Panc1 (cell line): ENCODE results near the gene CNKSR3. TPM values are rescaled to one million over a fixed set of nuclear protein-coding genes. Genes with fewer than 3 reads are reported as not detected.

ENCODE experiments used
- ATAC-seq: fragments of 200-7000 bp; cut with Tn5 transposase; 2 replicates; pipeline ENCODE4 v1.9.1; 2020; ENCODE audit warnings: mild to moderate bottlenecking, moderate library complexity
- BruUV-seq: library from RNA; stranded (reverse); fragments of 400-500 nt; replicated peaks from 2 replicates; lab custom pipeline; 2021; lab: Mats Ljungman, UMichigan
- CTCF ChIA-PET: fragments of 300-600 bp; sonication (Branson Sonifier 250); formaldehyde crosslinking; loops from one replicate; lab custom pipeline; 2022; ENCODE audit warnings: antibody characterized with exemption; lab: Charles Lee
- POLR2A ChIA-PET: fragments of 300-600 bp; sonication (Branson Sonifier 250); formaldehyde crosslinking; loops from one replicate; lab custom pipeline; 2022; ENCODE audit warnings: antibody characterized with exemption; lab: Charles Lee
- DNase-seq: peaks from one replicate; pipeline ENCODE4 v3.0.0-alpha.2; 2010; ENCODE audit warnings: low read depth, low spot score
- H3K27ac ChIP-seq: 2 replicates; pipeline ENCODE4 v1.5.1; 2011; ENCODE audit warnings: mild to moderate bottlenecking, low read length, inconsistent platforms
- H3K27me3 ChIP-seq: fragments of 200-500 bp; sonication (Bioruptor generic); 2 replicates; pipeline ENCODE4 v1.6.0; 2014; ENCODE audit warnings: low read length, inconsistent platforms; ENCODE audit not compliant: control insufficient read depth, insufficient read depth
- H3K36me3 ChIP-seq: fragments of 200-500 bp; sonication (Bioruptor generic); 2 replicates; pipeline ENCODE4 v1.5.1; 2014; ENCODE audit warnings: inconsistent platforms, mild to moderate bottlenecking, low read length, moderate library complexity; ENCODE audit not compliant: control insufficient read depth, insufficient read depth
- H3K4me1 ChIP-seq: 2 replicates; pipeline ENCODE4 v1.5.1; 2011; ENCODE audit warnings: inconsistent platforms, mild to moderate bottlenecking, low read length, moderate library complexity; ENCODE audit not compliant: control insufficient read depth, insufficient read depth
- H3K4me3 ChIP-seq, 2 experiments: 2 replicates each; pipeline ENCODE4 v1.5.1; 2011 to 2012; ENCODE audit warnings: low read depth in 2 of 2, low read length in 2 of 2, mild to moderate bottlenecking in 2 of 2, inconsistent platforms in 1 of 2, moderate library complexity in 1 of 2
- H3K9me3 ChIP-seq: fragments of 200-500 bp; sonication (Bioruptor generic); 2 replicates; pipeline ENCODE4 v1.5.1; 2014; ENCODE audit warnings: low read depth, mild to moderate bottlenecking, inconsistent platforms, low read length, moderate library complexity; ENCODE audit not compliant: control insufficient read depth, insufficient read depth
- POLR2AphosphoS5 ChIP-seq: IDR thresholded peaks from 2 replicates; pipeline ENCODE4 v1.6.1; 2012; ENCODE audit warnings: mild to moderate bottlenecking, low read depth, low read length, moderate library complexity
- SIN3A ChIP-seq: IDR thresholded peaks from 2 replicates; pipeline ENCODE4 v1.6.1; 2012; ENCODE audit warnings: low read depth, mild to moderate bottlenecking, low read length, moderate library complexity, borderline replicate concordance; ENCODE audit not compliant: insufficient read depth
- TCF7L2 ChIP-seq: IDR thresholded peaks from 2 replicates; pipeline ENCODE4 v1.6.1; 2011; ENCODE audit warnings: mild to moderate bottlenecking, low read depth, low read length, inconsistent platforms
- in situ Hi-C: cut with HindIII; loops from 2 replicates; pipeline ENCODE4 v1.10.0; 2016; ENCODE audit warnings: low sequenced_read_pairs, low pct_unique_long_range_greater_than_20kb
- intact Hi-C: fragments of 100-400 bp; cut with micrococcal nuclease; formaldehyde crosslinking; loops from one replicate; pipeline ENCODE4 v1.10.0; 2022; ENCODE audit not compliant: unreplicated experiment
- total RNA-seq: library from RNA; stranded (reverse); gene quantifications from one replicate; pipeline ENCODE4 v1.2.1, GENCODE V29; 2021; ENCODE audit not compliant: unreplicated experiment
- TF ChIP-seq, protein P1 (sequence below): fragments of 450-650 bp; IDR thresholded peaks from 2 replicates; pipeline ENCODE4 v1.5.1; 2017; ENCODE audit warnings: mild to moderate bottlenecking
- TF ChIP-seq, protein P2 (sequence below), 2 experiments: IDR thresholded peaks; 2 replicates each; pipeline ENCODE4 v1.6.1; 2011 to 2012; ENCODE audit warnings: low read depth in 2 of 2, control low read depth in 1 of 2, low read length in 1 of 2, mild to moderate bottlenecking in 1 of 2, moderate library complexity in 1 of 2; ENCODE audit not compliant: insufficient read depth in 1 of 2

Gene CNKSR3
- total RNA-seq, 1 experiment from 2014 or later = 18.2 TPM

DNA sequence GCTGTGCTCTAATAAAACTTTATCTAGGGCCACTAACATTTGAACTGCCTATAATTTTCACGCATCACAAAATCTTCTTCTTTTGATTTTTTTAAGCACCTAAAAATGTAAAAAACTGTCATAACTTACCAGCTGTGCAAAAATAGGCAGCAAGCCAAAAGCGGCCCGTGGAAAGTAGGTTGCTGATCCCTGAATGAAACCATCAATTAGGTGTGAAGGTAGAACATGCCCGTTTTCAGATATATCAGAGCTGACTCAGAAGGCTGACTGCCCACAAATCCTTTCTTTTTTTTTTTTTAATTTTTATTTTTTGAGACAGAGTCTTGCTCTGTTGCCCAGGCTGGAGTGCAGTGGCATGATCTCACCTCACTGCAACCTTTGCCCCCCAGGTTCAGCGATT is 149.0 kb downstream of the CNKSR3 start:
- Histone ChIP-seq H3K27ac (no peak overlapping the region), H3K4me3 (no peak overlapping the region), H3K27me3 (no peaks in the 10 kb centered on the region), H3K4me1 (no peaks in the 10 kb centered on the region), H3K36me3 (no peaks in the 10 kb centered on the region), H3K9me3 (no peaks in the 10 kb centered on the region)
- intact Hi-C loops (no loop called here), in situ Hi-C loops (no loop called here)
- ATAC-seq (no peak), DNase-seq (no peak)
- ChIA-PET CTCF (no interaction called here), POLR2A (no interaction called here)
- no TSS peak for BruUV-seq
- TF ChIP-seq, protein P1, sequence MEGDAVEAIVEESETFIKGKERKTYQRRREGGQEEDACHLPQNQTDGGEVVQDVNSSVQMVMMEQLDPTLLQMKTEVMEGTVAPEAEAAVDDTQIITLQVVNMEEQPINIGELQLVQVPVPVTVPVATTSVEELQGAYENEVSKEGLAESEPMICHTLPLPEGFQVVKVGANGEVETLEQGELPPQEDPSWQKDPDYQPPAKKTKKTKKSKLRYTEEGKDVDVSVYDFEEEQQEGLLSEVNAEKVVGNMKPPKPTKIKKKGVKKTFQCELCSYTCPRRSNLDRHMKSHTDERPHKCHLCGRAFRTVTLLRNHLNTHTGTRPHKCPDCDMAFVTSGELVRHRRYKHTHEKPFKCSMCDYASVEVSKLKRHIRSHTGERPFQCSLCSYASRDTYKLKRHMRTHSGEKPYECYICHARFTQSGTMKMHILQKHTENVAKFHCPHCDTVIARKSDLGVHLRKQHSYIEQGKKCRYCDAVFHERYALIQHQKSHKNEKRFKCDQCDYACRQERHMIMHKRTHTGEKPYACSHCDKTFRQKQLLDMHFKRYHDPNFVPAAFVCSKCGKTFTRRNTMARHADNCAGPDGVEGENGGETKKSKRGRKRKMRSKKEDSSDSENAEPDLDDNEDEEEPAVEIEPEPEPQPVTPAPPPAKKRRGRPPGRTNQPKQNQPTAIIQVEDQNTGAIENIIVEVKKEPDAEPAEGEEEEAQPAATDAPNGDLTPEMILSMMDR = no peak
- TF ChIP-seq TCF7L2 (no peak), SIN3A (no peak), POLR2AphosphoS5 (no peak)
- TF ChIP-seq, protein P2, sequence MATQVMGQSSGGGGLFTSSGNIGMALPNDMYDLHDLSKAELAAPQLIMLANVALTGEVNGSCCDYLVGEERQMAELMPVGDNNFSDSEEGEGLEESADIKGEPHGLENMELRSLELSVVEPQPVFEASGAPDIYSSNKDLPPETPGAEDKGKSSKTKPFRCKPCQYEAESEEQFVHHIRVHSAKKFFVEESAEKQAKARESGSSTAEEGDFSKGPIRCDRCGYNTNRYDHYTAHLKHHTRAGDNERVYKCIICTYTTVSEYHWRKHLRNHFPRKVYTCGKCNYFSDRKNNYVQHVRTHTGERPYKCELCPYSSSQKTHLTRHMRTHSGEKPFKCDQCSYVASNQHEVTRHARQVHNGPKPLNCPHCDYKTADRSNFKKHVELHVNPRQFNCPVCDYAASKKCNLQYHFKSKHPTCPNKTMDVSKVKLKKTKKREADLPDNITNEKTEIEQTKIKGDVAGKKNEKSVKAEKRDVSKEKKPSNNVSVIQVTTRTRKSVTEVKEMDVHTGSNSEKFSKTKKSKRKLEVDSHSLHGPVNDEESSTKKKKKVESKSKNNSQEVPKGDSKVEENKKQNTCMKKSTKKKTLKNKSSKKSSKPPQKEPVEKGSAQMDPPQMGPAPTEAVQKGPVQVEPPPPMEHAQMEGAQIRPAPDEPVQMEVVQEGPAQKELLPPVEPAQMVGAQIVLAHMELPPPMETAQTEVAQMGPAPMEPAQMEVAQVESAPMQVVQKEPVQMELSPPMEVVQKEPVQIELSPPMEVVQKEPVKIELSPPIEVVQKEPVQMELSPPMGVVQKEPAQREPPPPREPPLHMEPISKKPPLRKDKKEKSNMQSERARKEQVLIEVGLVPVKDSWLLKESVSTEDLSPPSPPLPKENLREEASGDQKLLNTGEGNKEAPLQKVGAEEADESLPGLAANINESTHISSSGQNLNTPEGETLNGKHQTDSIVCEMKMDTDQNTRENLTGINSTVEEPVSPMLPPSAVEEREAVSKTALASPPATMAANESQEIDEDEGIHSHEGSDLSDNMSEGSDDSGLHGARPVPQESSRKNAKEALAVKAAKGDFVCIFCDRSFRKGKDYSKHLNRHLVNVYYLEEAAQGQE (IDR thresholded peaks at IDR 0.05; ENCODE audit: insufficient read depth in 1 of 2, low read depth in 2 of 2, low read length in 1 of 2) = no peak

DNA sequence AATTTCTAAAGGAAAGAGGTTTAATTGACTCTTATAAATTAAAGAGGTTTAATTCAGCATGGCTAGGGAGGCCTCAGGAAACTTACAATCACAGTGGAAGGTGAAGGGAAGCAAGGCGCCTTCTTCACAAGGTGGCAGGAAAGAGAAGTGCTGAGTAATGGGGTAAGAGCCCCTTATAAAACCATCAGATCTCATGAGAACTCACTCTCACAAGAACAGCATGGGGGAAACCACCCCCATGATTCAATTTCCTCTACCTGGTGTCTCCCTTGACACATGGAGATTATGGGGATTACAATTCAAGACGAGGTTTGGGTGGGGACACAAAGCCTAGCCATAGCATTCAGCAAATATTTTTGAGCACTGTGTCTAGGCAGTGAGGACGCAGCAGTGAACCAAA is 150.0 kb downstream of the CNKSR3 start:
- H3K27me3 ChIP-seq = no peaks in the 10 kb centered on the region
- H3K4me1 ChIP-seq = no peaks in the 10 kb centered on the region
- intact Hi-C loops (no loop called here), in situ Hi-C loops (no loop called here)
- ChIA-PET POLR2A (no interaction called here), CTCF (no interaction called here)
- no peaks in the 10 kb centered on the region for H3K9me3 ChIP-seq
- no peak overlapping the region for H3K4me3 ChIP-seq
- no peaks in the 10 kb centered on the region for H3K36me3 ChIP-seq
- TF ChIP-seq SIN3A (no peak), TCF7L2 (no peak)
- no peak for ATAC-seq
- DNase-seq = no peak
- no TSS peak for BruUV-seq
- H3K27ac ChIP-seq = no peak overlapping the region

DNA sequence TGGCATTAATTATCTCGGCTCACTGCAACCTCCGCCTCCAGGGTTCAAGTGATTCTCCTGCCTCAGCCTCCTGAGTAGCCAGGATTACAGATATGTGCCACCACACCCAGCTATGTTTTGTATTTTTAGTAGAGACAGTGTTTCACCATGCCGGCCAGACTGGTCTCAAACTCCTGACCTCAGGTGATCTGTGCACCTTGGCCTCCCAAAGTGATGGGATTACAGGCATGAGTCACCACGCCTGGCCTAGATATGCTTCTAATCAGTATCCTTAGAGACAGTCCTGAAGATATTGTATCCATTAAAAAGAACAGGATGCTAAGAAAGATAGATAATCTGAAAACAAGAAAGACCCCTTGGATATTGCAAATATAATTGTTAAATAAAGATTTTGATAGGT is 150.8 kb downstream of the CNKSR3 start:
- Histone ChIP-seq H3K4me3 (no peak overlapping the region), H3K4me1 (no peaks in the 10 kb centered on the region), H3K27ac (no peak overlapping the region), H3K9me3 (no peaks in the 10 kb centered on the region), H3K36me3 (no peaks in the 10 kb centered on the region), H3K27me3 (no peaks in the 10 kb centered on the region)
- intact Hi-C loops = no loop called here
- DNase-seq (no peak), ATAC-seq (no peak)
- ChIA-PET CTCF (no interaction called here), POLR2A (no interaction called here)
- no TSS peak for BruUV-seq
- in situ Hi-C loops = no loop called here
- TF ChIP-seq TCF7L2 = no peak
- TF ChIP-seq, protein P2 (IDR thresholded peaks at IDR 0.05; ENCODE audit: insufficient read depth in 1 of 2, low read depth in 2 of 2, low read length in 1 of 2) = no peak
- TF ChIP-seq POLR2AphosphoS5 = no peak
- TF ChIP-seq SIN3A = no peak
- TF ChIP-seq, protein P1 = no peak
